ENCODE results near the gene RALGPS1.

GRCh38 chr9:127109212-127109711 lies 194.7 kb downstream of the RALGPS1 start:
- no peak for TF ChIP-seq CTCF (IDR thresholded peaks at IDR 0.05)
- peak in 1 of 4 donors; percentile 21 for TF ChIP-seq POLR2AphosphoS5 (IDR thresholded peaks at IDR 0.05)

Measured in sigmoid colon (tissue), 4 donors.